ENCODE data around the gene DEFB129. TPM values are rescaled to one million over a fixed set of nuclear protein-coding genes. Genes with fewer than 3 reads are reported as not detected.
"Not testable (repeated sequence)": the region's sequence is repeated elsewhere in the genome, so short reads cannot be mapped to it uniquely, and the experiment has no call there.

DEFB129 gene
- total RNA-seq, 4 donors from 2014 or later, result not detected

DNA sequence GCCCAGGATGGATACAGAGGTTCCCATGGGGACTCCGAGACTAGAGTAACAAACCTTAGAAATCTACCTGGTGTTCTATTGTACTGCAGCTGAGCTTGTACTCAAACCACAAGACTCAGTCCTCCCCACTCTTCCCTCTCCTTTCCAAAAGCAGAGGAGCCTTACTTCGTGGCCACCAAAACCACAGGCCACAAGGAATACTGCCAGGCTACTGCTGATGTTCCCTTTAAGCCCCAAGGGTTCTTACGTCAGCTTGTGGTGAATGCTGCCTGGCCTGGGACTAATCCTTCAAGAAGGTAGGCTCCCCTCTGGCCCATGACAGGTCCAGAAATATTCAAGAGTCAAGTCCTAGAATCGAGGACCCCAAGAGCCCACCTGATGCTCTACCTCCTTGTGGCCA lies 27.1 kb upstream of the DEFB129 start:
- no peak for DNase-seq
- H3K27me3 ChIP-seq, result no peaks in the 10 kb centered on the region
- H3K27ac ChIP-seq, result no peak overlapping the region
- H3K36me3 ChIP-seq, result no peaks in the 10 kb centered on the region
- no peaks in the 10 kb centered on the region for H3K9me3 ChIP-seq
- H3K4me1 ChIP-seq, result no peaks in the 10 kb centered on the region
- TF ChIP-seq POLR2A (IDR thresholded peaks at IDR 0.05) (no peak), CTCF (IDR thresholded peaks at IDR 0.05) (no peak)
- intact Hi-C loops (cut with DNase I; ENCODE audit: low total_unique reads), result no loop called here
- H3K4me3 ChIP-seq, result no peak overlapping the region

- H3K4me3 ChIP-seq; H3K36me3 ChIP-seq; H3K9me3 ChIP-seq; H3K4me1 ChIP-seq; DNase-seq; H3K27me3 ChIP-seq; intact Hi-C loops (cut with DNase I; ENCODE audit: low total_unique reads); H3K27ac ChIP-seq: not testable (repeated sequence)
Measured at GRCh38 chr20:203630-204029, 23.4 kb upstream of the DEFB129 start.

DNA sequence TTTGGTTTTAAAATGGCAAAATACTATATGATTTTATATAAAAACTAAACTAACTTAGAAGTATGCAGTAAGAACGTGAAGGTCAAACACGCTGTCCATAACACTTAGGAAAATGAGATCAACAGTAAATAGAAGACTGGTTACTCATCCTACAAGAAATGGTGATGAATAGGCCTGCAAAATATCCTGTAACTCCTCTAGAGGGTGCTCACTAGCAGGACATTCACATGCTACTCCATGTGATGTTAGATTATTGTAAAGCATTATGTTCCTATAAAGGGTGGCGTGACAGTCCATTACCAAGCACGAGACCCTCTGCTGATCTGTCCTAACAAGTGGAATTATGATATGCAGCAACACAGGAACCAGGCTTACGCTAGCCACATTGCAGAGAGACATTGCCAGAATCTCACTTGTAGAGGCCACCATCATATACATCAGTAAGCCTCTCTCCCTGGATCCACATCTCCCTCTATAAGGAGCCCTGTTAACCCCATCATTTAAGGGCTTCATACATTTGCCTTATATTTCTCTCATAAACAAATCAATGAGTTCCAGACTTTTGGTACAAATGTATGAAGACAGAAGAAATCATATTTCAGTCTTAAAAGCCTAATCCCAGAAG lies 18.0 kb upstream of the DEFB129 start:
- DNase-seq, result no peak
- H3K9me3 ChIP-seq, result no peaks in the 10 kb centered on the region
- intact Hi-C loops (cut with DNase I; ENCODE audit: low total_unique reads), result no loop called here
- no peak overlapping the region for H3K4me3 ChIP-seq
- no peak overlapping the region for H3K27ac ChIP-seq
- TF ChIP-seq CTCF (IDR thresholded peaks at IDR 0.05) (peak; percentile 19 to 54 (median 37)), POLR2A (IDR thresholded peaks at IDR 0.05) (no peak)
- H3K27me3 ChIP-seq, result no peaks in the 10 kb centered on the region
- H3K4me1 ChIP-seq, result no peaks in the 10 kb centered on the region
- H3K36me3 ChIP-seq, result no peaks in the 10 kb centered on the region

DNA sequence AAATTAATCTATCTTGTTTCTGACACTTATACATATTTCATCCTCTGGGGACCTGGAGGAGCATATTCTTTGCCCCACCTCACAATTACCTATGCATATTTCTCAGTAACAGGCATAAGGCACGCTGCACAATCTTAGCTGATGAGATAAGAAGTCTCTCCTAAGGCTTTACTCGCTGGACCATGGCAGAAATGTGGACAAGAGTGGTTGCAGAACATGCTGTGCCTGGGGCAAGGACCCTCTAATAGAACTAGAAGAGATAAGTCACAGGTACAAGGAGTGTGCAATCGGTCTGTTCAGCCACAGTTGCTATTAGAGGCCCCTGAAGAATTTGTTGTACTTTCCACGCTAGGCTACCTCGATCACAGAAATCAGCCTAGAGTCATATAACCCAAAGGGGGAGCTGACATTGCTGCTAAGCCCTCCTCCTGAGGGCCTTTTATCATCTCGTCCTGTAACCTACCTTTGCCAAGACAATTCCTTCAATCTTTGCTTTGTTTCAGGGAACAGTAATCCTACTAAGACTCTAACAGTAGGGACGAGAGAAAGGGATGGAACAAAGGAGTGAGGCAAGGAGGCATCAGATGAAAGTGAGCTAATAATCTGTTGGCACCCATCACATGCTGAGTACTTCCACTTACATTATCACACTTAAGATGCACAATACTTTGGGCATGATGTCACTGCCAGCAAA lies 16.1 kb upstream of the DEFB129 start:
- H3K36me3 ChIP-seq, result no peaks in the 10 kb centered on the region
- no peak for DNase-seq
- TF ChIP-seq POLR2A (IDR thresholded peaks at IDR 0.05) (no peak), CTCF (IDR thresholded peaks at IDR 0.05) (no peak)
- no peaks in the 10 kb centered on the region for H3K9me3 ChIP-seq
- H3K4me3 ChIP-seq, result no peak overlapping the region
- no peaks in the 10 kb centered on the region for H3K27me3 ChIP-seq
- H3K4me1 ChIP-seq, result no peaks in the 10 kb centered on the region
- no peak overlapping the region for H3K27ac ChIP-seq
- intact Hi-C loops (cut with DNase I; ENCODE audit: low total_unique reads), result no loop called here

DNA sequence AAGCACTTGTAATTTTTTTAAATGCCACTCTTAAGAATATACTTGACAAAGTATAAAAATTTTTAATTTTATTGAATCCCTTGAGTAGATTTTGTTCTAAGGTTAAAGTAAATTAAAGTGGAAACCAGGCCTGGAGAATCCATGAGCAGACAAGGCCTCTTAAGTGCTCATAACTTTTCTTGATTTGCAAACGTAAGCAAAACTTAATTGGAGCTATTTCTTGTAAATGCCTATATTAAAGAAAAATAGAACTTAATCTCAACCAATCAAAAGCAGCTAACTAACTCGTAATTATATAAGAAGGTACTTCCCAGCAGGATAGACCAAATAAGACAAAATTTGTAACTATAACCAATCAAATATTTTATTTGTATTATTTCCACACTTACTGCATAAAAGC lies 12.7 kb upstream of the DEFB129 start:
- no peak overlapping the region for H3K27ac ChIP-seq
- no peak overlapping the region for H3K4me3 ChIP-seq
- no peaks in the 10 kb centered on the region for H3K36me3 ChIP-seq
- no peaks in the 10 kb centered on the region for H3K9me3 ChIP-seq
- no peaks in the 10 kb centered on the region for H3K27me3 ChIP-seq
- no peaks in the 10 kb centered on the region for H3K4me1 ChIP-seq
- TF ChIP-seq POLR2A (IDR thresholded peaks at IDR 0.05) (no peak), CTCF (IDR thresholded peaks at IDR 0.05) (no peak)
- intact Hi-C loops (cut with DNase I; ENCODE audit: low total_unique reads), result no loop called here
- DNase-seq, result no peak
